Endodermal cell (in vitro differentiated cells): ENCODE measurements around the gene SPDEF. TPM values are rescaled to one million over a fixed set of nuclear protein-coding genes. Genes with fewer than 3 reads are reported as not detected.
A peak's percentile ranks its signal among the peaks of the same experiment; 100 is the strongest.

Experiments used
- DNase-seq: peaks from one replicate; pipeline ENCODE4 v3.0.0-alpha.2; 2017
- H3K27ac ChIP-seq: 2 replicates; pipeline ENCODE4 v1.5.1; 2013; ENCODE audit warnings: mild to moderate bottlenecking, low read depth, low read length, moderate library complexity
- H3K27me3 ChIP-seq: 2 replicates; pipeline ENCODE4 v1.6.1; 2013; ENCODE audit warnings: mild to moderate bottlenecking, low read length, moderate library complexity; ENCODE audit not compliant: insufficient read depth, control insufficient read depth, poor library complexity, severe bottlenecking
- H3K36me3 ChIP-seq: 2 replicates; pipeline ENCODE4 v1.7.0; 2013; ENCODE audit warnings: mild to moderate bottlenecking, low read length, moderate library complexity; ENCODE audit not compliant: control insufficient read depth, insufficient read depth
- H3K4me1 ChIP-seq: one replicate; pipeline ENCODE4 v1.7.0; 2013; ENCODE audit warnings: low read length; ENCODE audit not compliant: control insufficient read depth, insufficient read depth
- H3K4me3 ChIP-seq: 2 replicates; pipeline ENCODE4 v1.5.1; 2013; ENCODE audit warnings: mild to moderate bottlenecking, low read length, moderate library complexity
- H3K9ac ChIP-seq: 2 replicates; pipeline ENCODE4 v1.6.1; 2013; ENCODE audit warnings: mild to moderate bottlenecking, low read length, moderate library complexity; ENCODE audit not compliant: poor library complexity, severe bottlenecking; ENCODE audit errors: extremely low read depth
- H3K9me3 ChIP-seq: 2 replicates; pipeline ENCODE4 v1.6.1; 2013; ENCODE audit warnings: mild to moderate bottlenecking, low read length, moderate library complexity; ENCODE audit not compliant: control insufficient read depth
- H3K27ac Mint-ChIP-seq: 2 replicates; pipeline ENCODE4 v1.8.0; 2020; ENCODE audit warnings: mixed read lengths
- H3K27me3 Mint-ChIP-seq: 2 replicates; pipeline ENCODE4 v1.8.0; 2021; ENCODE audit warnings: mild to moderate bottlenecking, mixed read lengths; ENCODE audit not compliant: insufficient read depth
- H3K36me3 Mint-ChIP-seq: 2 replicates; pipeline ENCODE4 v1.8.0; 2020; ENCODE audit warnings: low read depth, mixed read lengths
- H3K4me1 Mint-ChIP-seq: 2 replicates; pipeline ENCODE4 v1.8.0; 2020; ENCODE audit warnings: mixed read lengths
- H3K4me3 Mint-ChIP-seq: 2 replicates; pipeline ENCODE4 v1.8.0; 2020; ENCODE audit warnings: mild to moderate bottlenecking, moderate library complexity, mixed read lengths
- H3K9me3 Mint-ChIP-seq: 2 replicates; pipeline ENCODE4 v1.8.0; 2020; ENCODE audit warnings: mild to moderate bottlenecking, mixed read lengths
- CTCF ChIP-seq: fragments of 200-600 bp; sonication (generic); conservative IDR thresholded peaks from 2 replicates; pipeline ENCODE4 v1.5.0; 2021; ENCODE audit warnings: antibody characterized with exemption, mild to moderate bottlenecking
- WGBS, 2 experiments: methylation state at CpG; one replicate each; pipeline versions ENCODE4 v1.1.5 to v1.1.7; 2013; ENCODE audit warnings: missing lambda C conversion rate in 2 of 2, mixed read lengths in 1 of 2; ENCODE audit not compliant: insufficient coverage in 1 of 2, insufficient read length in 1 of 2; 5-methylcytosine and 5-hydroxymethylcytosine counted together
- total RNA-seq, 2 donors: library from RNA; stranded (reverse); fragmentation: NEBNext Ultra II Directional in 1 of 2; extraction: Animal tissue kit (Norgen Biotek cat#: 25700) in 1 of 2; gene quantifications; 2 replicates in 1 of 2; 3 replicates in 1 of 2; pipeline ENCODE4 v1.2.1, GENCODE V29; 2021

The SPDEF gene
- total RNA-seq, 2 donors from 2014 or later, result 1.1 to 2.6 TPM

GRCh38 chr6:34521463-34522285 is 34.5 kb downstream of the SPDEF start:
- no peak overlapping the region for H3K27ac Mint-ChIP-seq
- Histone ChIP-seq H3K9ac (no peak overlapping the region), H3K4me1 (peaks cover 2% of the 10 kb centered on the region), H3K9me3 (no peaks in the 10 kb centered on the region), H3K27ac (no peak overlapping the region), H3K27me3 (peaks cover under 1% of the 10 kb centered on the region), H3K36me3 (no peaks in the 10 kb centered on the region), H3K4me3 (no peak overlapping the region)
- peaks cover 10% of the 10 kb centered on the region for H3K4me1 Mint-ChIP-seq
- no peaks in the 10 kb centered on the region for H3K36me3 Mint-ChIP-seq
- 94 to 95% methylated on average over 21 to 28 of the region's 28 CpGs for WGBS, 2 experiments
- no peaks in the 10 kb centered on the region for H3K9me3 Mint-ChIP-seq
- no peak overlapping the region for H3K4me3 Mint-ChIP-seq
- peak; percentile 34 for DNase-seq
- no peak for TF ChIP-seq CTCF
- H3K27me3 Mint-ChIP-seq, result peaks cover 16% of the 10 kb centered on the region

- no peak overlapping the region for H3K4me3 ChIP-seq
- 92 to 96% methylated on average over 19 to 24 of the region's 24 CpGs for WGBS, 2 experiments
- no peak overlapping the region for H3K4me3 Mint-ChIP-seq
- H3K4me1 Mint-ChIP-seq, result peaks cover 10% of the 10 kb centered on the region
- DNase-seq, result no peak
- TF ChIP-seq CTCF, result no peak
- no peaks in the 10 kb centered on the region for H3K36me3 ChIP-seq
- no peaks in the 10 kb centered on the region for H3K9me3 ChIP-seq
- no peaks in the 10 kb centered on the region for H3K9me3 Mint-ChIP-seq
- H3K4me1 ChIP-seq, result no peaks in the 10 kb centered on the region
- no peak overlapping the region for H3K27ac ChIP-seq
- no peak overlapping the region for H3K27ac Mint-ChIP-seq
- H3K27me3 ChIP-seq, result peaks cover 9% of the 10 kb centered on the region
- peaks cover 23% of the 10 kb centered on the region for H3K27me3 Mint-ChIP-seq
- H3K36me3 Mint-ChIP-seq, result no peaks in the 10 kb centered on the region
- H3K9ac ChIP-seq, result no peak overlapping the region
Measured at GRCh38 chr6:34520645-34521462, 35.3 kb downstream of the SPDEF start.

GRCh38 chr6:34519971-34520644 is 36.0 kb downstream of the SPDEF start:
- Mint-ChIP-seq H3K9me3 (no peaks in the 10 kb centered on the region), H3K27me3 (peaks cover 29% of the 10 kb centered on the region), H3K4me1 (peaks cover 10% of the 10 kb centered on the region), H3K4me3 (no peak overlapping the region), H3K36me3 (no peaks in the 10 kb centered on the region), H3K27ac (no peak overlapping the region)
- TF ChIP-seq CTCF, result no peak
- no peak overlapping the region for H3K4me3 ChIP-seq
- H3K27me3 ChIP-seq, result peaks cover 16% of the 10 kb centered on the region
- H3K4me1 ChIP-seq, result peaks cover 4% of the 10 kb centered on the region
- WGBS, 2 experiments, result 92 to 95% methylated on average over 4 to 8 of the region's 8 CpGs
- H3K9me3 ChIP-seq, result no peaks in the 10 kb centered on the region
- DNase-seq, result peak; percentile 36
- H3K36me3 ChIP-seq, result no peaks in the 10 kb centered on the region
- no peak overlapping the region for H3K9ac ChIP-seq
- H3K27ac ChIP-seq, result no peak overlapping the region
